HG03135 (cell line): ENCODE measurements around the gene NOC2L.

Experiments used
- ATAC-seq: cut with Tn5 transposase; IDR thresholded peaks from one replicate; pipeline ENCODE4 v1.9.1; 2021; ENCODE audit warnings: mild to moderate bottlenecking, moderate library complexity; ENCODE audit not compliant: unreplicated experiment

NOC2L gene

GRCh38 chr1:975896-976683 lies 17.0 kb upstream of the NOC2L start:
- peak; percentile 49 for ATAC-seq

- ATAC-seq: no peak
Observed at GRCh38 chr1:975365-975764, 16.3 kb upstream of the NOC2L start.

- no peak for ATAC-seq
Observed at GRCh38 chr1:974687-975328, 15.8 kb upstream of the NOC2L start.

GRCh38 chr1:974293-974640 lies 15.2 kb upstream of the NOC2L start:
- ATAC-seq: no peak

- ATAC-seq: no peak
Observed at GRCh38 chr1:973459-974292, 14.6 kb upstream of the NOC2L start.

- ATAC-seq: no peak
Observed at GRCh38 chr1:972726-973458, 13.8 kb upstream of the NOC2L start.

- no peak for ATAC-seq
Observed at GRCh38 chr1:971751-972506, 12.9 kb upstream of the NOC2L start.

- ATAC-seq: no peak
Observed at GRCh38 chr1:970973-971730, 12.1 kb upstream of the NOC2L start.

GRCh38 chr1:970242-970972 lies 11.4 kb upstream of the NOC2L start:
- ATAC-seq: no peak

- no peak for ATAC-seq
Observed at GRCh38 chr1:969260-969855, 10.3 kb upstream of the NOC2L start.

GRCh38 chr1:967466-968343 lies 8.6 kb upstream of the NOC2L start:
- ATAC-seq: no peak

GRCh38 chr1:966704-967300 lies 7.7 kb upstream of the NOC2L start:
- ATAC-seq: peak; percentile 46

- ATAC-seq: peak; percentile 14
Observed at GRCh38 chr1:966135-966703, 7.2 kb upstream of the NOC2L start, which contains the start of gene PLEKHN1. TSS of gene PLEKHN1 (plus strand) at chr1:966482. CDS start at chr1:966532, 50 bp downstream.

- ATAC-seq: no peak
Observed at GRCh38 chr1:965526-966134, 6.6 kb upstream of the NOC2L start.

GRCh38 chr1:964691-965525 lies 5.9 kb upstream of the NOC2L start:
- ATAC-seq: no peak
